HepG2 (cell line): ENCODE results near the gene ALDH18A1. TPM values are rescaled to one million over a fixed set of nuclear protein-coding genes. Genes with fewer than 3 reads are reported as not detected.
A peak's percentile ranks its signal among the peaks of the same experiment; 100 is the strongest.

Source experiments
- ATF2 ChIP-seq: sonication (generic); formaldehyde crosslinking; IDR thresholded peaks from 2 replicates; pipeline ENCODE4 v1.4.0; 2020; ENCODE audit warnings: missing genetic modification reagents
- BCL3 ChIP-seq: sonication (generic); formaldehyde crosslinking; IDR thresholded peaks from 2 replicates; pipeline ENCODE4 v1.5.1; 2020; ENCODE audit warnings: mild to moderate bottlenecking, missing genetic modification reagents, moderate library complexity
- CEBPB ChIP-seq: IDR thresholded peaks from 2 replicates; pipeline ENCODE4 v1.6.1; 2011; ENCODE audit warnings: low read depth, low read length, improper control_type of control experiment, borderline replicate concordance
- HDAC1 ChIP-seq: sonication (generic); formaldehyde crosslinking; IDR thresholded peaks from 2 replicates; pipeline ENCODE4 v1.5.1; 2020; ENCODE audit warnings: mild to moderate bottlenecking, missing genetic modification reagents
- MIER2 ChIP-seq: IDR thresholded peaks from 2 replicates; pipeline ENCODE4 v1.6.1; 2016; ENCODE audit warnings: missing biosample characterization, missing genetic modification reagents
- NR2F6 ChIP-seq, 2 experiments: IDR thresholded peaks; 2 replicates each; pipeline ENCODE4 v1.6.1; 2016; ENCODE audit warnings: antibody characterized with exemption in 1 of 2, mild to moderate bottlenecking in 1 of 2
- PATZ1 ChIP-seq: sonication (generic); formaldehyde crosslinking; IDR thresholded peaks from 2 replicates; pipeline ENCODE4 v1.4.0; 2020; ENCODE audit warnings: missing genetic modification reagents
- TEAD3 ChIP-seq: optimal IDR thresholded peaks from 2 replicates; pipeline ENCODE3; 2016; ENCODE audit warnings: borderline replicate concordance
- XBP1 ChIP-seq: sonication (generic); formaldehyde crosslinking; IDR thresholded peaks from 2 replicates; pipeline ENCODE4 v1.5.0; 2020; ENCODE audit warnings: missing genetic modification reagents
- YY1 ChIP-seq: IDR thresholded peaks from 2 replicates; pipeline ENCODE4 v1.6.1; 2011; ENCODE audit warnings: low read length, low read depth, moderate library complexity, mild to moderate bottlenecking; ENCODE audit not compliant: insufficient read depth, insufficient replicate concordance
- ZFX ChIP-seq: sonication (generic); formaldehyde crosslinking; IDR thresholded peaks from 2 replicates; pipeline ENCODE4 v1.4.0; 2020; ENCODE audit warnings: mild to moderate bottlenecking, low read depth, missing genetic modification reagents, moderate library complexity
- ZNF136 ChIP-seq: sonication (generic); formaldehyde crosslinking; IDR thresholded peaks from 2 replicates; pipeline ENCODE4 v1.8.1; 2022; ENCODE audit warnings: low read depth, mild to moderate bottlenecking, moderate library complexity, missing genetic modification reagents
- ZNF20 ChIP-seq: sonication (generic); formaldehyde crosslinking; IDR thresholded peaks from 2 replicates; pipeline ENCODE4 v1.4.0; 2020; ENCODE audit warnings: mild to moderate bottlenecking, moderate library complexity, missing genetic modification reagents
- ZNF318 ChIP-seq: sonication (generic); formaldehyde crosslinking; IDR thresholded peaks from 2 replicates; pipeline ENCODE4 v1.4.0; 2020; ENCODE audit warnings: mild to moderate bottlenecking, missing genetic modification reagents
- ZNF446 ChIP-seq: sonication (generic); formaldehyde crosslinking; IDR thresholded peaks from 2 replicates; pipeline ENCODE4 v1.5.0; 2020; ENCODE audit warnings: mild to moderate bottlenecking, missing genetic modification reagents
- ZNF7 ChIP-seq: IDR thresholded peaks from 2 replicates; pipeline ENCODE4 v1.6.1; 2016; ENCODE audit warnings: missing biosample characterization, missing genetic modification reagents
- polyA plus RNA-seq, 8 experiments: library from polyadenylated mRNA; depleted of rRNA in 3 of 8; stranded (reverse) in 7 of 8; unstranded in 1 of 8; fragments of >200 nt; fragmentation: Illumina TruSeq in 4 of 8; extraction: Trizol in 4 of 8; gene quantifications; 2 replicates each; pipeline versions ENCODE4 v1.2.1 to v1.2.3, GENCODE V29; 2011 to 2016; ENCODE audit warnings: low read depth in 4 of 8, missing spikeins in 1 of 8, mixed read lengths in 1 of 8; ENCODE audit not compliant: insufficient read depth in 1 of 8
- total RNA-seq, 5 experiments: library from RNA; depleted of rRNA; stranded (reverse); fragments of >200 nt; fragmentation: Illumina TruSeq; extraction: Trizol; gene quantifications; 2 replicates each; pipeline ENCODE4 v1.2.3, GENCODE V29; 2016; ENCODE audit warnings: low read depth in 1 of 5

Gene ALDH18A1
- total and polyA plus RNA-seq, 2 of the 13 experiments (the other 11 are each of a cell fraction or from before 2014, with no cell fraction given) = 180 to 263 TPM

- TF ChIP-seq ZNF446 (CRISPR knock-in tag) (no peak), MIER2 (CRISPR knock-in tag) (no peak), XBP1 (no peak), TEAD3 (CRISPR knock-in tag) (peak; percentile 78), ZNF20 (CRISPR knock-in tag) (no peak), ZNF318 (CRISPR knock-in tag) (no peak), CEBPB (no peak), ZNF136 (no peak), ZFX (CRISPR knock-in tag) (no peak), YY1 (no peak), BCL3 (CRISPR knock-in tag) (no peak), PATZ1 (CRISPR knock-in tag) (peak; percentile 48; the same call in 1 of the 2 replicates), ZNF7 (no peak), HDAC1 (peak; percentile 66), NR2F6 (IDR thresholded peaks at IDR 0.05) (peak; percentile 74), NR2F6 (CRISPR knock-in tag; IDR thresholded peaks at IDR 0.05) (peak; percentile 80), ATF2 (CRISPR knock-in tag) (peak; percentile 41; the same call in 1 of the 2 replicates)
Observed at GRCh38 chr10:95635319-95635733, 21.2 kb downstream of the ALDH18A1 start (continued).
